Caco-2 (cell line): Measurements from ENCODE around the gene BICD2. TPM values are rescaled to one million over a fixed set of nuclear protein-coding genes. Genes with fewer than 3 reads are reported as not detected.
"Not testable (repeated sequence)": the region's sequence is repeated elsewhere in the genome, so short reads cannot be mapped to it uniquely, and the experiment has no call there.

Source experiments
- BruUV-seq: library from RNA; stranded (reverse); fragments of 400-500 nt; replicated peaks from 2 replicates; lab custom pipeline; 2021; lab: Mats Ljungman, UMichigan
- CTCF ChIA-PET: fragments of 300-600 bp; sonication (Branson Sonifier 250); formaldehyde crosslinking; loops from one replicate; lab custom pipeline; 2022; ENCODE audit warnings: antibody characterized with exemption; lab: Charles Lee
- POLR2A ChIA-PET: fragments of 300-600 bp; sonication (Branson Sonifier 250); formaldehyde crosslinking; loops from one replicate; lab custom pipeline; 2022; ENCODE audit warnings: antibody characterized with exemption; lab: Charles Lee
- DNase-seq, 2 experiments: peaks; one replicate each; pipeline versions ENCODE4 v3.0.0 to v3.0.0-alpha.2; 2020 to 2022
- H3K27me3 ChIP-seq: replicated peaks from 2 replicates; pipeline ENCODE4 v1.6.0; 2011; ENCODE audit warnings: low read length; ENCODE audit not compliant: control insufficient read depth, insufficient read depth
- H3K36me3 ChIP-seq: 2 replicates; pipeline ENCODE4 v1.5.1; 2011; ENCODE audit warnings: low read length; ENCODE audit not compliant: control insufficient read depth, insufficient read depth
- H3K4me1 ChIP-seq: fragments of 250-450 bp; sonication (Bioruptor Pico); 2 replicates; pipeline ENCODE4 v1.5.1; 2020; ENCODE audit warnings: mild to moderate bottlenecking
- H3K4me3 ChIP-seq: 2 replicates; pipeline ENCODE4 v1.5.1; 2011; ENCODE audit warnings: low read depth, mild to moderate bottlenecking, control low read depth, low read length
- H3K9me3 ChIP-seq: fragments of 250-450 bp; sonication (Bioruptor Pico); 2 replicates; pipeline ENCODE4 v1.5.1; 2020; ENCODE audit warnings: mild to moderate bottlenecking, moderate library complexity
- H3K27ac Mint-ChIP-seq: one replicate; pipeline ENCODE4 v1.8.0; 2022; ENCODE audit warnings: mixed read lengths; ENCODE audit not compliant: unreplicated experiment
- H3K27me3 Mint-ChIP-seq: one replicate; pipeline ENCODE4 v1.8.0; 2022; ENCODE audit warnings: mixed read lengths; ENCODE audit not compliant: insufficient read depth, unreplicated experiment
- H3K36me3 Mint-ChIP-seq: one replicate; pipeline ENCODE4 v1.8.0; 2022; ENCODE audit warnings: mild to moderate bottlenecking, mixed read lengths; ENCODE audit not compliant: insufficient read depth, unreplicated experiment
- H3K4me1 Mint-ChIP-seq: one replicate; pipeline ENCODE4 v1.8.0; 2022; ENCODE audit warnings: low read depth, mixed read lengths; ENCODE audit not compliant: unreplicated experiment
- H3K4me3 Mint-ChIP-seq: one replicate; pipeline ENCODE4 v1.8.0; 2022; ENCODE audit warnings: mild to moderate bottlenecking, moderate library complexity, mixed read lengths; ENCODE audit not compliant: unreplicated experiment
- H3K9me3 Mint-ChIP-seq: one replicate; pipeline ENCODE4 v1.8.0; 2022; ENCODE audit warnings: mixed read lengths; ENCODE audit not compliant: unreplicated experiment
- CTCF ChIP-seq, 2 experiments: fragments of 200-600 bp in 1 of 2; IDR thresholded peaks; 1 replicate in 1 of 2; 2 replicates in 1 of 2; pipeline versions ENCODE4 v1.5.1 to v1.8.0; 2011 to 2022; ENCODE audit warnings: antibody characterized with exemption in 1 of 2, control low read depth in 1 of 2, inconsistent platforms in 1 of 2, low read depth in 1 of 2, low read length in 1 of 2, mild to moderate bottlenecking in 1 of 2, moderate library complexity in 1 of 2; ENCODE audit not compliant: insufficient read depth in 1 of 2, severe bottlenecking in 1 of 2, unreplicated experiment in 1 of 2
- intact Hi-C: fragments of 100-400 bp; cut with micrococcal nuclease; formaldehyde crosslinking; loops from one replicate; pipeline ENCODE4 v1.10.0; 2022; ENCODE audit not compliant: unreplicated experiment
- total RNA-seq: library from RNA; stranded (reverse); gene quantifications from 2 replicates; pipeline ENCODE4 v1.2.3, GENCODE V29; 2022

The BICD2 gene
- total RNA-seq, 1 experiment from 2014 or later, result 13.7 TPM

- Mint-ChIP-seq H3K27ac (no peak overlapping the region), H3K27me3 (no peaks in the 10 kb centered on the region), H3K36me3 (no peaks in the 10 kb centered on the region), H3K9me3 (no peaks in the 10 kb centered on the region), H3K4me3 (no peak overlapping the region), H3K4me1 (peaks cover 7% of the 10 kb centered on the region)
- no peak for TF ChIP-seq CTCF (IDR thresholded peaks at IDR 0.05; ENCODE audit: insufficient read depth in 1 of 2, low read depth in 1 of 2, low read length in 1 of 2, severe bottlenecking in 1 of 2, unreplicated experiment in 1 of 2)
- ChIA-PET POLR2A (no interaction called here), CTCF (no interaction called here)
- Histone ChIP-seq H3K27me3 (no peaks in the 10 kb centered on the region), H3K36me3 (no peaks in the 10 kb centered on the region), H3K9me3 (no peaks in the 10 kb centered on the region), H3K4me3 (no peak overlapping the region), H3K4me1 (peaks cover 17% of the 10 kb centered on the region)
- intact Hi-C loops, result no loop called here
- BruUV-seq, result no TSS peak
- DNase-seq, result no peak
Observed at GRCh38 chr9:92769286-92769685, 4.7 kb upstream of the BICD2 start.

GRCh38 chr9:92768816-92769215 lies 4.2 kb upstream of the BICD2 start:
- H3K27me3 ChIP-seq, CTCF ChIA-PET, DNase-seq, H3K9me3 Mint-ChIP-seq, H3K4me1 Mint-ChIP-seq, intact Hi-C loops, H3K27me3 Mint-ChIP-seq, H3K36me3 ChIP-seq, H3K9me3 ChIP-seq, H3K4me3 ChIP-seq, H3K4me3 Mint-ChIP-seq, POLR2A ChIA-PET, H3K27ac Mint-ChIP-seq, H3K36me3 Mint-ChIP-seq, BruUV-seq: not testable (repeated sequence)
- H3K4me1 ChIP-seq, result peaks cover 17% of the 10 kb centered on the region

- Mint-ChIP-seq H3K9me3 (no peaks in the 10 kb centered on the region), H3K27ac (no peak overlapping the region), H3K4me3 (peak overlapping the region; percentile 34), H3K4me1 (peaks cover 7% of the 10 kb centered on the region), H3K27me3 (no peaks in the 10 kb centered on the region), H3K36me3 (no peaks in the 10 kb centered on the region)
- no peaks in the 10 kb centered on the region for H3K36me3 ChIP-seq
- intact Hi-C loops, result no loop called here
- peaks cover 17% of the 10 kb centered on the region for H3K4me1 ChIP-seq
- H3K9me3 ChIP-seq, result no peaks in the 10 kb centered on the region
- no peak for TF ChIP-seq CTCF (IDR thresholded peaks at IDR 0.05; ENCODE audit: insufficient read depth in 1 of 2, low read depth in 1 of 2, low read length in 1 of 2, severe bottlenecking in 1 of 2, unreplicated experiment in 1 of 2)
- H3K27me3 ChIP-seq, result no peaks in the 10 kb centered on the region
- ChIA-PET CTCF (no interaction called here), POLR2A (no interaction called here)
- no TSS peak for BruUV-seq
- no peak for DNase-seq
- H3K4me3 ChIP-seq, result no peak overlapping the region
Observed at GRCh38 chr9:92767066-92768054, 2.7 kb upstream of the BICD2 start.
